Heart left ventricle (tissue), 16 donors: ENCODE measurements around the gene ZBTB7C. TPM values are rescaled to one million over a fixed set of nuclear protein-coding genes. Genes with fewer than 3 reads are reported as not detected.

Experiments used
- ATAC-seq, 4 donors: fragments of 200-7000 bp; cut with Tn5 transposase; one replicate each; pipeline ENCODE4 v1.9.1; 2020 to 2022; ENCODE audit warnings: moderate library complexity in 4 of 4, mild to moderate bottlenecking in 3 of 4, moderate number of reproducible peaks in 1 of 4
- DNase-seq, 5 donors: peaks; one replicate each; pipeline ENCODE4 v3.0.0-alpha.2; 2020
- H3K27ac ChIP-seq, 12 donors: fragments of 200-600 bp; sonication (generic) in 4 of 12; one replicate each; pipeline versions ENCODE4 v1.5.0 to v1.8.0; 2016 to 2022; ENCODE audit warnings: mild to moderate bottlenecking in 2 of 12
- H3K27me3 ChIP-seq, 9 donors: fragments of 200-600 bp; sonication (generic) in 2 of 9; one replicate each; pipeline versions ENCODE4 v1.5.1 to v1.8.0; 2016 to 2022; ENCODE audit warnings: mild to moderate bottlenecking in 3 of 9
- H3K36me3 ChIP-seq, 9 donors: fragments of 200-600 bp; sonication (generic) in 2 of 9; one replicate each; pipeline versions ENCODE4 v1.5.0 to v1.8.0; 2018 to 2022; ENCODE audit warnings: mild to moderate bottlenecking in 2 of 9
- H3K4me1 ChIP-seq, 12 donors: fragments of 200-600 bp; sonication (generic) in 4 of 12; one replicate each; pipeline versions ENCODE4 v1.5.0 to v1.8.0; 2016 to 2022; ENCODE audit warnings: mild to moderate bottlenecking in 3 of 12
- H3K4me3 ChIP-seq, 12 donors: fragments of 200-600 bp; sonication (generic) in 4 of 12; one replicate each; pipeline versions ENCODE4 v1.5.0 to v1.8.0; 2017 to 2022; ENCODE audit warnings: mild to moderate bottlenecking in 9 of 12, moderate library complexity in 4 of 12
- H3K9me3 ChIP-seq, 12 donors: fragments of 200-600 bp; sonication (generic) in 4 of 12; one replicate each; pipeline versions ENCODE4 v1.5.0 to v1.8.0; 2016 to 2022; ENCODE audit warnings: mild to moderate bottlenecking in 1 of 12
- POLR2A ChIP-seq, 2 donors: fragments of 450-650 bp; IDR thresholded peaks; one replicate each; pipeline ENCODE4 v1.6.1; 2017; ENCODE audit warnings: antibody characterized with exemption in 2 of 2, mild to moderate bottlenecking in 2 of 2, moderate library complexity in 2 of 2
- WGBS, 4 donors: extraction: QIAGEN DNeasy Blood & Tissue Kit in 2 of 4; methylation state at CpG; one replicate each; pipeline versions ENCODE4 v1.1.5 to v1.1.7; 2013 to 2018; 5-methylcytosine and 5-hydroxymethylcytosine counted together
- intact Hi-C, 10 donors: fragments of 100-400 bp; cut with DNase I; formaldehyde crosslinking; loops; one replicate each; pipeline versions ENCODE4 v1.11.1 to v1.14.2; 2022
- polyA plus RNA-seq, 2 donors: library from polyadenylated mRNA; stranded (reverse); fragments of 200-250 nt; gene quantifications; one replicate each; pipeline ENCODE4 v1.2.3, GENCODE V29; 2013
- total RNA-seq, 9 donors: library from RNA; depleted of rRNA in 2 of 9; stranded (reverse); fragments of >200 nt in 2 of 9; fragmentation: NEBNext Ultra II Directional in 3 of 9; extraction: Animal tissue kit (Norgen Biotek cat#: 25700) in 3 of 9; gene quantifications; one replicate each; pipeline versions ENCODE4 v1.1.0 to v1.2.4, GENCODE V29; 2016 to 2023
- TF ChIP-seq, protein P1 (sequence below), 12 donors: fragments of 200-600 bp; sonication (generic) in 4 of 12; IDR thresholded peaks; one replicate each; pipeline versions ENCODE4 v1.5.0 to v1.8.0; 2018 to 2022; ENCODE audit warnings: antibody characterized with exemption in 12 of 12, mild to moderate bottlenecking in 5 of 12
- donor health status: ischemic (EF 13 %, LVEDD 7.1; RV severe dilation, severe dysfunction).
- donor health status: healthy with polysubstance abuse.
- donor health status: DM: no; HTN: yes; CAD: no.
- donor health status: DM: no; HTN: no; CAD: no.
- donor health status: ischemic (EF 25% LVEDD 6.9; RV normal size, moderate dysfunction).
- donor health status: ischemic (EF 25% LVEDD 5.7; RV mildly dilated, moderate dysfunction).
- donor health status: healthy.
- donor health status: DM: yes; HTN: yes; CAD: no.
- donor health status: ischemic (EF 35%, LVEDD 5.7; RV mildly dilated, moderate dysfunction).
- donor health status: nonischemic (EF 11% LVEDD 7.7; RV severe dilation, severe dysfunction).
- donor health status: DM: yes; HTN: yes; CAD: no.
- donor health status: PGD.
- donor health status: ischemic (EF 29% LVEDD 5.4; RV normal size, mild dysfunction).
- donor health status: nonischemic (EF 23%, LVEDD 6.1; RV moderate dilation, normal function).

The ZBTB7C gene
- total and polyA plus RNA-seq, 11 donors, result 0.68 to 7.5 (median 2.3) TPM

DNA sequence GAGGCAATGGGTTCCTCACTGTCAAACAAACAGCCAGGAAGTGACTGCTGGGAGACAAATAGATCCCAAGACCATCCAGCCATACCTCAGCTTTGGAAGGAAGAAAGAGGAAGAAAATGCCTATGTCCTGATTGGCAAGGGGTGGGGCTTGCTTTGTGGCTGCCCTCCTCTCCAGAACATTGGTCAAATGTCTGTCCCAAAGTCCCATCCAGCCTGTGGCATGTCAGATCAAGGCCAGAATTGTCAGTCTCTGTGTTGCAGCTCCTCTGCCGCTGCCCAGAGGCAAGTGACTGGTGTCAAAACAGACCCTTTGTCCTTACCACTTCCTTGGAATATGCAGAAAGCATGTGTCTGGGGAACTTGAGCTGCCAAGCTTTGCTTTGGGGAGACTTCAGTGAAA, 415.8 kb downstream of the ZBTB7C start:
- no peak for ATAC-seq
- no peak for DNase-seq
- no peak overlapping the region for H3K27ac ChIP-seq
- no peaks in the 10 kb centered on the region for H3K36me3 ChIP-seq
- intact Hi-C loops, result loop anchor here in 1 of 10 donors (10.0 kb wide), 1 partner anchor 149 kb away; no protein-coding TSS in a partner anchor
- H3K27me3 ChIP-seq, result no peaks in the 10 kb centered on the region
- TF ChIP-seq POLR2A (IDR thresholded peaks at IDR 0.05), result no peak
- TF ChIP-seq, protein P1, sequence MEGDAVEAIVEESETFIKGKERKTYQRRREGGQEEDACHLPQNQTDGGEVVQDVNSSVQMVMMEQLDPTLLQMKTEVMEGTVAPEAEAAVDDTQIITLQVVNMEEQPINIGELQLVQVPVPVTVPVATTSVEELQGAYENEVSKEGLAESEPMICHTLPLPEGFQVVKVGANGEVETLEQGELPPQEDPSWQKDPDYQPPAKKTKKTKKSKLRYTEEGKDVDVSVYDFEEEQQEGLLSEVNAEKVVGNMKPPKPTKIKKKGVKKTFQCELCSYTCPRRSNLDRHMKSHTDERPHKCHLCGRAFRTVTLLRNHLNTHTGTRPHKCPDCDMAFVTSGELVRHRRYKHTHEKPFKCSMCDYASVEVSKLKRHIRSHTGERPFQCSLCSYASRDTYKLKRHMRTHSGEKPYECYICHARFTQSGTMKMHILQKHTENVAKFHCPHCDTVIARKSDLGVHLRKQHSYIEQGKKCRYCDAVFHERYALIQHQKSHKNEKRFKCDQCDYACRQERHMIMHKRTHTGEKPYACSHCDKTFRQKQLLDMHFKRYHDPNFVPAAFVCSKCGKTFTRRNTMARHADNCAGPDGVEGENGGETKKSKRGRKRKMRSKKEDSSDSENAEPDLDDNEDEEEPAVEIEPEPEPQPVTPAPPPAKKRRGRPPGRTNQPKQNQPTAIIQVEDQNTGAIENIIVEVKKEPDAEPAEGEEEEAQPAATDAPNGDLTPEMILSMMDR (IDR thresholded peaks at IDR 0.05), result no peak
- no peak overlapping the region for H3K4me3 ChIP-seq
- H3K4me1 ChIP-seq, result peaks cover 0 to 9% (median 0%) of the 10 kb centered on the region in 12 donors
- peaks cover 0 to 8% (median 4%) of the 10 kb centered on the region in 12 donors for H3K9me3 ChIP-seq
- 71 to 80% (median 78%) methylated on average over 1 of the region's 1 CpG for WGBS, 4 donors

- H3K9me3 ChIP-seq, result peaks cover 0 to 8% (median 4%) of the 10 kb centered on the region in 12 donors
- intact Hi-C loops, result loop anchor here in 1 of 10 donors (10.0 kb wide), 1 partner anchor 148 kb away; no protein-coding TSS in a partner anchor
- no peak overlapping the region for H3K27ac ChIP-seq
- H3K4me3 ChIP-seq, result no peak overlapping the region
- ATAC-seq (peak in 3 of 4 donors; percentile 51 to 55 (median 52)), DNase-seq (no peak)
- H3K4me1 ChIP-seq, result peaks cover 0 to 9% (median 0%) of the 10 kb centered on the region in 12 donors
- no peaks in the 10 kb centered on the region for H3K27me3 ChIP-seq
- 53 to 80% (median 62%) methylated on average over 6 of the region's 6 CpGs for WGBS, 4 donors
- H3K36me3 ChIP-seq, result no peaks in the 10 kb centered on the region
- TF ChIP-seq, protein P1 (IDR thresholded peaks at IDR 0.05), result no peak
- no peak for TF ChIP-seq POLR2A (IDR thresholded peaks at IDR 0.05)
These were observed 416.2 kb downstream of the ZBTB7C start for GRCh38 chr18:47992976-47993375.

DNA sequence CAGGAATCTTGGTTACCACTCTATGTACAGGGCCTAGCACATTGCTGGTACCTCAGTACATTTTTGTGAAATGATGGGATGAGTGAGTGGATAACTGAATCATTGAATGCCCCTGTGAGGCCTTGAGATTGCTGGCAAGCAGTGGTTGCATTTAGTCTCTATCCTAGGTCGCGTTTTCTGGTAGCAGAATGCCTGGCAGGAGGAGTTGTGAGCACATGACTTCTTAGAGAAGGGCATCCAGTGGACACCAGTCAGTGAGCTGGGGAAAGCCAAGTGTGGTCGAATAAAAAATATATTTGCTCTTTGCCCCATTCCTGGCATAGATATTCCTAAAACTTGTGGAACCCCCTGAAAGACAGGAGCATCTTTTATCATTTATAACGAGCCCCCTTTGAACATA, 416.9 kb downstream of the ZBTB7C start:
- H3K27me3 ChIP-seq, result no peaks in the 10 kb centered on the region
- TF ChIP-seq, protein P1 (IDR thresholded peaks at IDR 0.05), result no peak
- TF ChIP-seq POLR2A (IDR thresholded peaks at IDR 0.05), result no peak
- no peaks in the 10 kb centered on the region for H3K36me3 ChIP-seq
- intact Hi-C loops, result loop anchor here in 1 of 10 donors (10.0 kb wide), 1 partner anchor 147 kb away; no protein-coding TSS in a partner anchor
- WGBS, 4 donors, result 68 to 80% (median 73%) methylated on average over 4 of the region's 4 CpGs
- H3K4me1 ChIP-seq, result peaks cover 0 to 9% (median 0%) of the 10 kb centered on the region in 12 donors
- no peak overlapping the region for H3K4me3 ChIP-seq
- no peak for ATAC-seq
- H3K27ac ChIP-seq, result peak overlapping the region in 1 of 12 donors; percentile 19
- peaks cover 0 to 4% (median under 1%) of the 10 kb centered on the region in 12 donors for H3K9me3 ChIP-seq
- no peak for DNase-seq

DNA sequence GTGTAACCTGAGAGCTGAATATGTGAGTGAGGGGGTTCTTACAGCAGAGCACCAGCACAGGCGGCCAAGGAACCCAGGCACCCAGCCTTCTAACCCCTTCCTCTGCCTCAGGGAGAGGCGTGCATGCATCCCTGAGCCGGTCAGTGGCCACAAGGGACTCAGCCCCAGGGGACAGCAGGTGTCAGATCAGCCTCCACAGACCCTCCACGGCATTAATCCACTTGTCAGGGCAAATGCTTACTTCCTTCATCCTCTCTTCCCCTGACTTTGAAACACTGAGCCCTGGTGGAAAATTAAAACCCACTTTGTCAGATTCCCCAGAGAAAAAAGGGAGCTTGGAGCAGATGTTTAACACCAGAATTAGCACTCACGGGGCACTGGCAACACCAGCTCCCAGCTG, 418.2 kb downstream of the ZBTB7C start:
- ATAC-seq (no peak), DNase-seq (no peak)
- H3K4me1 ChIP-seq, result peaks cover 0 to 9% (median 0%) of the 10 kb centered on the region in 12 donors
- H3K9me3 ChIP-seq, result no peaks in the 10 kb centered on the region
- no peaks in the 10 kb centered on the region for H3K27me3 ChIP-seq
- TF ChIP-seq, protein P1 (IDR thresholded peaks at IDR 0.05), result no peak
- no peak for TF ChIP-seq POLR2A (IDR thresholded peaks at IDR 0.05)
- H3K36me3 ChIP-seq, result no peaks in the 10 kb centered on the region
- WGBS, 4 donors, result 75 to 92% (median 80%) methylated on average over 5 of the region's 5 CpGs
- H3K27ac ChIP-seq, result no peak overlapping the region
- intact Hi-C loops, result loop anchor here in 1 of 10 donors (10.0 kb wide), 1 partner anchor 146 kb away; no protein-coding TSS in a partner anchor
- no peak overlapping the region for H3K4me3 ChIP-seq
